GM19023 (cell line): ENCODE measurements around the gene ZFAND4.
A peak's percentile ranks its signal among the peaks of the same experiment; 100 is the strongest.
"Not testable (repeated sequence)": the region's sequence is repeated elsewhere in the genome, so short reads cannot be mapped to it uniquely, and the experiment has no call there.

ENCODE experiments used
- ATAC-seq: cut with Tn5 transposase; IDR thresholded peaks from one replicate; pipeline ENCODE4 v1.9.1; 2021; ENCODE audit warnings: mild to moderate bottlenecking, moderate library complexity; ENCODE audit not compliant: unreplicated experiment

ZFAND4 gene

GRCh38 chr10:45592432-45592831 lies 80.1 kb downstream of the ZFAND4 start:
- ATAC-seq = no peak

GRCh38 chr10:45591280-45591679 lies 81.3 kb downstream of the ZFAND4 start:
- ATAC-seq = no peak

GRCh38 chr10:45589868-45590267 lies 82.7 kb downstream of the ZFAND4 start:
- no peak for ATAC-seq

- ATAC-seq = no peak
Observed at GRCh38 chr10:45589009-45589408, 83.6 kb downstream of the ZFAND4 start.

- no peak for ATAC-seq
Observed at GRCh38 chr10:45586028-45586824, 86.3 kb downstream of the ZFAND4 start.

- no peak for ATAC-seq
Observed at GRCh38 chr10:45585131-45585530, 87.4 kb downstream of the ZFAND4 start.

- ATAC-seq = no peak
Observed at GRCh38 chr10:45582386-45582781, 90.2 kb downstream of the ZFAND4 start.

- no peak for ATAC-seq
Observed at GRCh38 chr10:45581582-45582385, 90.8 kb downstream of the ZFAND4 start.

GRCh38 chr10:45581216-45581549 lies 91.4 kb downstream of the ZFAND4 start:
- ATAC-seq = no peak

- ATAC-seq = peak; percentile 72
Observed at GRCh38 chr10:45580371-45581215, 92.0 kb downstream of the ZFAND4 start.

GRCh38 chr10:45578384-45578971 lies 94.1 kb downstream of the ZFAND4 start:
- no peak for ATAC-seq

GRCh38 chr10:45575966-45576597 lies 96.5 kb downstream of the ZFAND4 start:
- ATAC-seq = no peak

GRCh38 chr10:45575032-45575761 lies 97.4 kb downstream of the ZFAND4 start:
- ATAC-seq = not testable (repeated sequence)

- no peak for ATAC-seq
Observed at GRCh38 chr10:45569471-45569870, 103.1 kb downstream of the ZFAND4 start.

- ATAC-seq = no peak
Observed at GRCh38 chr10:45566415-45566814, 106.2 kb downstream of the ZFAND4 start.
